ENCODE measurements around the gene TRIM73.
"Not testable (repeated sequence)": the region's sequence is repeated elsewhere in the genome, so short reads cannot be mapped to it uniquely, and the experiment has no call there.

GRCh38 chr7:75419693-75420092 is 24.3 kb downstream of the TRIM73 start:
- not testable (repeated sequence) for TF ChIP-seq EZH2 (IDR thresholded peaks at IDR 0.05; ENCODE audit: borderline replicate concordance, insufficient read depth, low read length, poor library complexity, severe bottlenecking); CTCF (IDR thresholded peaks at IDR 0.05; ENCODE audit: poor library complexity, severe bottlenecking); REST (IDR thresholded peaks at IDR 0.05; ENCODE audit: borderline replicate concordance); POLR2AphosphoS5 (IDR thresholded peaks at IDR 0.05); SMC3 (conservative IDR thresholded peaks at IDR 0.05; ENCODE audit: poor library complexity); EP300 (conservative IDR thresholded peaks at IDR 0.05; ENCODE audit: poor library complexity, severe bottlenecking); MXI1 (conservative IDR thresholded peaks at IDR 0.05; ENCODE audit: poor library complexity, severe bottlenecking); TAF1 (IDR thresholded peaks at IDR 0.05; ENCODE audit: low read depth); RAD21 (conservative IDR thresholded peaks at IDR 0.05)
